DMS114 treated with DMSO at 0.1 percent for 48 hours (cell line): ENCODE measurements around the gene PBXIP1.

Source experiments
- DNase-seq: peaks from one replicate; lab custom pipeline; 2025; ENCODE audit not compliant: unreplicated experiment; lab: John Stamatoyannopoulos, UW

The PBXIP1 gene

GRCh38 chr1:154955718-154956543 is at the start of gene PBXIP1:
Gene PBXIP1, minus strand, starts transcription at chr1:154956099. Its CDS starts 2,378 bp downstream, at chr1:154953721.
- DNase-seq, result peak; percentile 95

GRCh38 chr1:155005076-155006011 is 49.4 kb upstream of the PBXIP1 start:
- no peak for DNase-seq

- no peak for DNase-seq
Measured at GRCh38 chr1:155004352-155005075, 48.6 kb upstream of the PBXIP1 start.

GRCh38 chr1:155003766-155004351 is 48.0 kb upstream of the PBXIP1 start:
- DNase-seq, result peak; percentile 37

- no peak for DNase-seq
Measured at GRCh38 chr1:155003227-155003765, 47.4 kb upstream of the PBXIP1 start.

GRCh38 chr1:155002464-155003226 is 46.7 kb upstream of the PBXIP1 start, which contains the start of gene ZBTB7B:
Gene ZBTB7B, plus strand, starts transcription at chr1:155002802. Its CDS starts 11,859 bp downstream, at chr1:155014661.
- DNase-seq, result no peak

- peak; percentile 100 for DNase-seq
Measured at GRCh38 chr1:155001675-155002463, 46.0 kb upstream of the PBXIP1 start.

GRCh38 chr1:155001425-155001674 is 45.5 kb upstream of the PBXIP1 start:
- DNase-seq, result peak; percentile 75

- peak; percentile 84 for DNase-seq
Measured at GRCh38 chr1:155000726-155001424, 45.0 kb upstream of the PBXIP1 start.

- DNase-seq, result no peak
Measured at GRCh38 chr1:155000411-155000725, 44.5 kb upstream of the PBXIP1 start.

GRCh38 chr1:154999571-155000410 is 43.9 kb upstream of the PBXIP1 start:
- DNase-seq, result no peak

GRCh38 chr1:154998818-154999570 is 43.1 kb upstream of the PBXIP1 start:
- peak; percentile 76 for DNase-seq

GRCh38 chr1:154998201-154998780 is 42.4 kb upstream of the PBXIP1 start:
- DNase-seq, result no peak

GRCh38 chr1:154996966-154997701 is 41.2 kb upstream of the PBXIP1 start:
- DNase-seq, result no peak

- DNase-seq, result peak; percentile 58
Measured at GRCh38 chr1:154995301-154995983, 39.5 kb upstream of the PBXIP1 start.
